Measurements from ENCODE around the gene AP2A1. TPM values are rescaled to one million over a fixed set of nuclear protein-coding genes. Genes with fewer than 3 reads are reported as not detected.

Gene AP2A1
- total and polyA plus RNA-seq, 9 of the 15 experiments (the other 6 are each of a cell fraction or from before 2014, with no cell fraction given): 0.55 to 150 (median 31.9) TPM

- peak; percentile 32 for TF ChIP-seq CHD4 (IDR thresholded peaks at IDR 0.05; ENCODE audit: insufficient read depth, insufficient replicate concordance, low read depth, low read length, poor library complexity, severe bottlenecking)
- TF ChIP-seq ZNF224 (CRISPR knock-in tag; IDR thresholded peaks at IDR 0.05): no peak
- no peak for TF ChIP-seq XRCC3 (IDR thresholded peaks at IDR 0.05)
- no peak for TF ChIP-seq HBP1 (CRISPR knock-in tag; IDR thresholded peaks at IDR 0.05)
- TF ChIP-seq FOSL1 (tag; conservative IDR thresholded peaks at IDR 0.05): no peak
- no peak for TF ChIP-seq MAFK (IDR thresholded peaks at IDR 0.05; ENCODE audit: low read length)
- TF ChIP-seq SRSF7 (optimal IDR thresholded peaks at IDR 0.05; ENCODE audit: low read depth, low read length): no peak
- TF ChIP-seq ZBTB5 (IDR thresholded peaks at IDR 0.05): no peak
- no peak for TF ChIP-seq SMARCA4 (IDR thresholded peaks at IDR 0.05)
- TF ChIP-seq SRSF3 (IDR thresholded peaks at IDR 0.05; ENCODE audit: insufficient read depth, low read length): no peak
- no peak for TF ChIP-seq GTF2F1 (IDR thresholded peaks at IDR 0.05; ENCODE audit: low read depth, low read length)
- TF ChIP-seq MNT (conservative IDR thresholded peaks at IDR 0.05): no peak
- TF ChIP-seq ZNF175 (CRISPR knock-in tag; IDR thresholded peaks at IDR 0.05; ENCODE audit: low read depth): no peak
- TF ChIP-seq ZFP91 (CRISPR knock-in tag; IDR thresholded peaks at IDR 0.05): no peak
- no peak for TF ChIP-seq KLF10 (CRISPR knock-in tag; IDR thresholded peaks at IDR 0.05)
- TF ChIP-seq PHTF2 (CRISPR knock-in tag; IDR thresholded peaks at IDR 0.05): no peak
- no peak for TF ChIP-seq SIRT6 (IDR thresholded peaks at IDR 0.05; ENCODE audit: low read depth, low read length)
- TF ChIP-seq BCOR (IDR thresholded peaks at IDR 0.05): peak; percentile 98
- TF ChIP-seq ASH1L (IDR thresholded peaks at IDR 0.05; ENCODE audit: borderline replicate concordance, low read depth, partially characterized antibody): no peak
- no peak for TF ChIP-seq E2F3 (CRISPR knock-in tag; IDR thresholded peaks at IDR 0.05)
- no peak for TF ChIP-seq ELF1 (tag; IDR thresholded peaks at IDR 0.05)
- no peak for TF ChIP-seq ZNF668 (CRISPR knock-in tag; IDR thresholded peaks at IDR 0.05)
- peak; percentile 96; the same call in 1 of the 2 replicates for TF ChIP-seq CBX1 (IDR thresholded peaks at IDR 0.05; ENCODE audit: low read depth)
These were observed 39.2 kb downstream of the AP2A1 start (continued) for GRCh38 chr19:49805822-49806619.
